Nephron progenitor cell (in vitro differentiated cells): ENCODE data around the gene TMEM72.
A peak's percentile ranks its signal among the peaks of the same experiment; 100 is the strongest.

Experiments used
- DNase-seq: peaks from one replicate; pipeline ENCODE4 v3.0.0; 2021
- H3K27ac Mint-ChIP-seq: 2 replicates; pipeline ENCODE4 v1.8.0; 2021; ENCODE audit warnings: mild to moderate bottlenecking, moderate library complexity, mixed read lengths
- H3K27me3 Mint-ChIP-seq: 2 replicates; pipeline ENCODE4 v1.8.0; 2021; ENCODE audit warnings: mild to moderate bottlenecking, low read depth, mixed read lengths; ENCODE audit not compliant: poor library complexity
- H3K36me3 Mint-ChIP-seq: 2 replicates; pipeline ENCODE4 v1.8.0; 2021; ENCODE audit warnings: low read depth, mixed read lengths
- H3K4me1 Mint-ChIP-seq: 2 replicates; pipeline ENCODE4 v1.8.0; 2021; ENCODE audit warnings: mixed read lengths
- H3K4me3 Mint-ChIP-seq: 2 replicates; pipeline ENCODE4 v1.8.0; 2021; ENCODE audit warnings: mild to moderate bottlenecking, moderate library complexity, mixed read lengths
- H3K9me3 Mint-ChIP-seq: 2 replicates; pipeline ENCODE4 v1.8.0; 2021; ENCODE audit warnings: mild to moderate bottlenecking, moderate library complexity, mixed read lengths
- CTCF ChIP-seq: fragments of 200-600 bp; sonication (generic); IDR thresholded peaks from 2 replicates; pipeline ENCODE4 v1.5.0; 2021; ENCODE audit warnings: antibody characterized with exemption

TMEM72 gene

GRCh38 chr10:44982496-44982895 is 71.4 kb downstream of the TMEM72 start:
- TF ChIP-seq CTCF: no peak
- no peak for DNase-seq
- H3K27ac Mint-ChIP-seq: no peak overlapping the region
- no peaks in the 10 kb centered on the region for H3K36me3 Mint-ChIP-seq
- H3K4me1 Mint-ChIP-seq: peaks cover 64% of the 10 kb centered on the region
- H3K27me3 Mint-ChIP-seq: peaks cover 8% of the 10 kb centered on the region
- H3K4me3 Mint-ChIP-seq: no peak overlapping the region
- H3K9me3 Mint-ChIP-seq: no peaks in the 10 kb centered on the region

GRCh38 chr10:44983066-44983894 is 72.1 kb downstream of the TMEM72 start:
- TF ChIP-seq CTCF: no peak
- Mint-ChIP-seq H3K27me3 (peaks cover 8% of the 10 kb centered on the region), H3K4me3 (no peak overlapping the region), H3K27ac (peak overlapping the region; percentile 45), H3K9me3 (no peaks in the 10 kb centered on the region), H3K36me3 (no peaks in the 10 kb centered on the region), H3K4me1 (peaks cover 57% of the 10 kb centered on the region)
- DNase-seq: no peak

GRCh38 chr10:44983895-44984278 is 72.8 kb downstream of the TMEM72 start:
- no peaks in the 10 kb centered on the region for H3K9me3 Mint-ChIP-seq
- no peak for TF ChIP-seq CTCF
- H3K4me3 Mint-ChIP-seq: no peak overlapping the region
- no peak overlapping the region for H3K27ac Mint-ChIP-seq
- peaks cover 8% of the 10 kb centered on the region for H3K27me3 Mint-ChIP-seq
- no peak for DNase-seq
- no peaks in the 10 kb centered on the region for H3K36me3 Mint-ChIP-seq
- H3K4me1 Mint-ChIP-seq: peaks cover 57% of the 10 kb centered on the region

GRCh38 chr10:44984671-44985101 is 73.5 kb downstream of the TMEM72 start:
- no peak for DNase-seq
- no peak for TF ChIP-seq CTCF
- Mint-ChIP-seq H3K27ac (no peak overlapping the region), H3K27me3 (peaks cover 8% of the 10 kb centered on the region), H3K4me3 (no peak overlapping the region), H3K36me3 (no peaks in the 10 kb centered on the region), H3K9me3 (no peaks in the 10 kb centered on the region), H3K4me1 (peaks cover 58% of the 10 kb centered on the region)

GRCh38 chr10:44985175-44985681 is 74.1 kb downstream of the TMEM72 start:
- TF ChIP-seq CTCF: no peak
- Mint-ChIP-seq H3K4me3 (no peak overlapping the region), H3K27ac (no peak overlapping the region), H3K9me3 (no peaks in the 10 kb centered on the region), H3K4me1 (peaks cover 60% of the 10 kb centered on the region), H3K36me3 (no peaks in the 10 kb centered on the region), H3K27me3 (peaks cover 10% of the 10 kb centered on the region)
- no peak for DNase-seq

- TF ChIP-seq CTCF: no peak
- H3K27me3 Mint-ChIP-seq: peaks cover 10% of the 10 kb centered on the region
- H3K9me3 Mint-ChIP-seq: no peaks in the 10 kb centered on the region
- H3K27ac Mint-ChIP-seq: no peak overlapping the region
- no peak for DNase-seq
- no peaks in the 10 kb centered on the region for H3K36me3 Mint-ChIP-seq
- H3K4me1 Mint-ChIP-seq: peaks cover 60% of the 10 kb centered on the region
- H3K4me3 Mint-ChIP-seq: no peak overlapping the region
Measured at GRCh38 chr10:44986179-44986578, 75.0 kb downstream of the TMEM72 start.
